Activated gamma-delta T cell treated with anti-CD3 and anti-CD28 coated beads, Interleukin-2, amount 50 U/mL, for 16 hours (primary cell): ENCODE measurements around the gene SIT1.
"Not testable (repeated sequence)": the region's sequence is repeated elsewhere in the genome, so short reads cannot be mapped to it uniquely, and the experiment has no call there.

Experiments
- DNase-seq: peaks from one replicate; pipeline ENCODE4 v3.0.0-alpha.2; 2020; ENCODE audit warnings: low read depth

Gene SIT1

DNA sequence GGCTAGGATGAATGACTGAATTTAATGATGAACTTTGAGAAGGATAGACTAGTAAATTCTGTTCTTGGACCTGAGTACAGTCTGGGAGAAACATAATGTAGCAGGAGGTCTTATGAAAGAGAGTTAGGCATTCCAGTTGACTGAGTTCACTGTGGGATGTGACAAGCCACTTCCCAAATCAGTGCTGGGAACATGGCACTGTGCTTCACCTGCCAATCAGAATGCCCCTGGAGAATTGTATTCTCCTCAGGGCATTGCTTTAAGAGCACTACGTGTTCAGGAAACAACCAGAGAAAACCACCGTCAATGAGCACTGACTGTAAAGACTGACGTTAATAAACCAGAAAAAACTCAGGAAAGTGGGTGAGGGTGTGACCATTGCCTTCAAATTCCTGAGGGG, 8.6 kb upstream of the SIT1 start:
- DNase-seq, result no peak

GRCh38 chr9:35658968-35659220, 8.2 kb upstream of the SIT1 start:
- no peak for DNase-seq

DNA sequence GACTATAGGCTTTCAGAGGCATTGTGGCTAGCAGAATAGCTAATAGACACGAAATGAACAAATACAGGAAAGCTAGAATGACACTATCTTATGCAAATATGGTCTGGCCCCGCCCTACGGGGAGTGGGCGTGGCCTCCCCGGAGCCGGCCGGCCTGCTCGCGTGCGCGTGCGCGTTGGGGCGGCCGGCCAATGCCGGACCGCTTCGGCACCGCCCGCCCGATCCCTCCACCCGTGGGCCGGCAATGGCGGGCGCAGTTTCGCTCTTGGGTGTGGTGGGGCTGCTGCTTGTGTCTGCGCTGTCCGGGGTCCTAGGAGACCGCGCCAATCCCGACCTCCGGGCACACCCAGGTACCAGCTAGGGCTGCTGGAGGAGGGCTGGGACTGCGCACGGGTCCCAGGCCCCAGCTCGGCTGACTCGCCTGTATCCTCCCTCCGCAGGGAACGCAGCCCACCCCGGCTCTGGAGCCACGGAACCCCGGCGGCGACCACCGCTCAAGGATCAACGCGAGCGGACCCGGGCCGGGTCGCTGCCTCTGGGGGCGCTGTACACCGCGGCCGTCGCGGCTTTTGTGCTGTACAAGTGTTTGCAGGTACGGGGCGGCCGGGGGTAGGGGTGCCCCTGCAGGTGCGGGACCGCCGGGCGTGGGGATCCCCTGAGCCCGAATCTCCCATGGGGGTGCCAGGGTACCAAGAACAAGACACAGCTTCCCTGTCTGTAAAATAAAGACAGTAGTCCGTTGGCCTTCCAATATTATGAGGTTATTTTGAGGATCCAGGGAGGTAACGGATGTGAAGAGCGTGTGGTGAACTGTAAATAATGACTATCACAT, 7.6 kb upstream of the SIT1 start, which contains the start of gene CCDC107:
Gene CCDC107, plus strand, starts transcription at position 156 of the 831 bp plus-strand sequence. Its CDS starts 88 bp downstream, at position 244.
- DNase-seq, result peak; percentile 74

DNA sequence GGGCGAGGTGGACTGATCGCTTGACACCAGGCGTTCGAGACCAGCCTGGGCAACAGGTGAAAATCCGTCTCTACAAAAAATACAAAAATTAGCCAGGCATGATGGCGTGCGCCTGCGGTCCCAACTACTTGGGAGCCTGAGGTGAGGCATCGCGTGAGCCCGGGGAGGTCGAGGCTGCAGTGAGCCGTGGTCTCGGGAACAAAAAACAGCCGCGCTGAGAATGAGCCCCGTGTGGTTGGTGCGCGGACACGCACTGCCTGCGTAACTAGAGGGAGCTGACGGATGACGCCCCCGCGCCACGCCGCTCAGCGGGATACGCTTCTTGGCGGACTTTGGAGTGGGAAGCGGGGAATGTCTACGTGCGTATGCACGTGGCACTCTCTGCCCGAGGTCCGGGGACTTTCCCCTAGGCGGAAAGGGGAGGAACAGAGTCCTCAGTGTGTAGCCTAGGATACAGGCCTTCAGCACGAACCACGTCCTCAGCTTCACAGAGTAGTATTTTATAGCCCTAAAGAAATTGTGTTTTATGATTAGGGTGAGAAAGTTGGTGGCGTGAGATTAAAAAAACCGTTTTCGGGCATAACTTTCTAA, 6.9 kb upstream of the SIT1 start, which contains the start of gene RMRP:
Gene RMRP, minus strand, starts transcription at position 474 of the 591 bp plus-strand sequence.
- DNase-seq, result peak; percentile 79

GRCh38 chr9:35656831-35657545, 6.3 kb upstream of the SIT1 start:
- DNase-seq, result no peak

- DNase-seq, result no peak
These were observed 5.6 kb upstream of the SIT1 start for GRCh38 chr9:35656348-35656747.

- no peak for DNase-seq
These were observed 2.9 kb upstream of the SIT1 start for GRCh38 chr9:35653611-35654010.

- no peak for DNase-seq
These were observed 2.1 kb upstream of the SIT1 start for GRCh38 chr9:35652829-35653209.

DNA sequence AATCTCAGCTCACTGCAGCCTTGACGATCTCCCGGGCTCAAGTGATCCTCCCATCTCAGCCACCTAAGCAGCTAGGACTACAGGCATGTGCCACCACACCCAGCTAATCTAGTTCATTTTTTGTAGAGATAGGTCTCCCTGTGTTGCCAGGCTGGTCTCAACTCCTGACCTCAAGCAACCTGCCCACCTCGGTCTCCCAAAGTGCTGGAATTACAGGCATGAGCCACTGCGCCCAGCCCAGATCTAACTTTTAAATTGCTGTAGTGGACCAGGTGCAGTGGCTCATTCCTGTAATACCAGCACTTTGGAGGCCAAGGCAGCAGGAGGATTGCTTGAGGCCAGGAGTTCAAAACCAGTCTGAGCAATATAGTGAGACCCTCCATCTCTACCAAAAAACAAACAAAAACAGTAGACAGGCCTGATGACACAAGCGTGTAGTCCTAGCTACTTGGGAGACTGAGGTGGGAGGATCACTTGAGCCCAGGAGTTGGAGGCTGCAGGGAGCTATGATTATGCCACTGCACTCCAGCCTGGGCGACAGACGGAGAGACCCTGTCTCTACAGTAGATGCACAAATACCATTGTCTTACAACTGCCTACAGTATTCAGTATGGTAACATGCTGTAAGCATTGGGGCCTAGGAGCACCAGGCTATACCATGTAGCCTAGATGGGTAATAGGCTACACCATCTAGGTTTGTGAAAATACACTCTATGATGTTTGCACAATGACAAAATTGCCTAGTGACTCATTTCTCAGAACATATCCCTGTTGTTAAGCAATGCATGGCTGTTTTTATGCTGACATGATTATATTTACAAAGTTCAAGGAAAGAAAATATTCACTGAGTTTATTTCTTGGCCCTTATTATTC, 1.5 kb upstream of the SIT1 start:
- DNase-seq, result no peak

- DNase-seq, result no peak
These were observed 1.0 kb downstream of the SIT1 start for GRCh38 chr9:35649431-35650340.

GRCh38 chr9:35646533-35647265, 4.0 kb downstream of the SIT1 start:
- DNase-seq, result peak; percentile 82

DNA sequence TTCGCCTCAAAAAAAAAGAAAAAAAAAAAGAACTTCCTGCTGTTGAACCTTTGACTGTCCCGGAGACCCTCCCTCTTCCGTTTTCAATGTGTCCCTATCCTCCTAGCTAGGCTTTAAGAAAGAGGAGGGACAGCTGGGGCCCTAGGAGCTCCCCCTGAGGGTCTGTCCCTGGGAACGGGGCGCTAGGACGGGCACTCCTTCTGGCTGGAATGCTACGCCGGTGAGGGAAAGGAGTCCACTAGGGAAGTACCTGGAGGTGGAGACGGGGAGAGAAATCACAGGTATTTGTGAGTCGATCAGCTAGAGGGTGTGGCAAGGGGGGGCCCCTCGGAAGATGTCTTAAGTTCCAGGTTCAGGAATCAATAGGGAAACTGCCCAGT, 4.6 kb downstream of the SIT1 start:
- DNase-seq, result no peak

DNA sequence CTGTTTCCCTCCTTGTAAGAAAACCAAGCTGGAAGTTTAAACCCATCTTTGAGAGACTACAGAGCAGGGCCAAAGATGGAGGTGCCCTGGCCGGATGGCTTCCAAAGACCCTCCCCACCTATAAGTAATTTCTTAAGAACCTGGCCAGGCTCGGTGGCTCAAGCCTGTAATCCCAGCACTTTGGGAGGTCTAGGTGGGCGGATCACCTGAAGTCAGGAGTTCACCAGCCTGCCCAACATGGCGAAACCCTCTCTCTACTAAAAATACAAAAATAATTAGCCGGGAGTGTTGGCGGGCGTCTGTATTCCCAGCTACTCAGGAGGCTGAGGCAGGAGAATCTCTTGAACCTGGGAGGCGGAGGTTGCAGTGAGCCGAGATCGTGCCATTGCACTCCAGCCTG, 5.0 kb downstream of the SIT1 start:
- not testable (repeated sequence) for DNase-seq

DNA sequence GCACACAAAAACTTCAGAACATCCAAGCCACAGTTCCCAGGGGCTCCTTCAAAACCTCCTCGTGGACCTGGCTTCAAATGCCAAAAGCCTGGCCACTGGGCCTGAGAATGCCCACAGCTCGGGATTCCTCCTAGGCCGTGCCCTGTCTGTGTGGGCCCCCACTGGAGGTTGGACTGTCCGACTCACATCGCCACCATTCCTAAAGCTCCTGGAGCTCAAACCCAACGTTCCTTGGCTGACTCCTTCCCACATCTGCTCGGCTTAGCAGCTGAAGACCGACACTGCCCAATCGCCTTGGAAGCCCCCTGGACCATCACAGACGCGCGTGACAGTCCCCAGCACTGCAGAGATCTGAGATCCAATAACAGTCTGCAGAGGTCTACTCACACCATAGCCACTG, 7.7 kb downstream of the SIT1 start:
- no peak for DNase-seq

DNA sequence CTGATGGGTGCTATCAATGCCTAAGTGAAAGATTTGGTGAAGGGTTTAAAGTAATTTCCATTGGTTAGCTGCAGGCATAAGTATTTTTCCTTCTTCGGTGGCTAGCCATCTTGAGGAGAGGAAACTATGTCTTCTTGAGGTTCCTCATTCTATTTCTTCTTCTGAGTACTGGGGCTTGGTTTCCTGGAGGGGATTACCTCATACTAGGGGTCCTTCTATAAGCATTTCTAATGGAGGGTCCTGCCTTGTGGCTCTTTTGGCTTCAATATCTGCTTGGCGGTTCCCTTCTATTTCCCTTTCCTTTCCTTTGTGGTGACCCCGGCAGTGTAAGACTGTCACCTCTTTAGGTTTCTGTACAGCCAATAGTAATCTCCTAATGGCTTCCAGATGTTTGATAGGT, 9.3 kb downstream of the SIT1 start:
- DNase-seq, result not testable (repeated sequence)

GRCh38 chr9:35640431-35640830, 10.3 kb downstream of the SIT1 start:
- not testable (repeated sequence) for DNase-seq

DNA sequence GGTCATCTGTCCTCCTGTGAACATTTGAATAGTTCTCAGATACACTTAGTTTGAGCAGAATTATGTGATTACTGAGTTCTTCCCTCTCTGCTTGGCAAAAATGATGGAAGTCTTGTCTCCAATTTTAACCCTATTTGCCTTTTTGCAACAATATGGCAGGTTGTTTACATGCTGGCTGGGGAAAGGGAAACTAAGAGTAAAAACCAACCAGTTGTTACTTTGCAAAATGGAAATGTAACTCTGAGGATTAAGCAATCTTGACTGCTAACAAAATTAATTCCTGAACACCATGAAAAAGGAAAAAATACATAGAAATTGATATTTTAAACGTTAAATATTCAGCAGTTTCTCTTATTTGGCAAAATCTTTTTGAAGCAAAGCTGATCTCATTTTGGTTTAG, 11.1 kb downstream of the SIT1 start:
- no peak for DNase-seq

DNA sequence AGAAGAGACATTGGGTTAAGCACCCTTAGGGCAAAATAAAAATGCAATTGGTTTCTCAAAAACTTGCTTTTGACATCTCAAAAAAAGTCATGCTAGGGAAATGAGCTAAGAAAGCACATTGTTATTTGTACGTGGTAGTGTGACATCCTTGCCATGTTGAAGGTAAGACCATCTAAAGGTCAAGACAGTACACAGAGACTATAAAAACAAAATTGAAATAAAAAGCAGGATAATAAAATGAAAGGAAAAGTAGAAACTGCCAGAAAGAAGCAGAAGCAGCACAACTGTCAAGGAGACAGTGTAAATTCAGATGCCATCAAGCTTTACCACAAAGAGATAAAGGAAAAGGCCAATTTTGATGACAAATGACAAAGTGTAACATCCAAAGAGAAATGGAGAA, 11.5 kb downstream of the SIT1 start:
- DNase-seq, result not testable (repeated sequence)

GRCh38 chr9:35638751-35639150, 12.0 kb downstream of the SIT1 start:
- DNase-seq, result not testable (repeated sequence)

- DNase-seq, result not testable (repeated sequence)
These were observed 13.2 kb downstream of the SIT1 start for GRCh38 chr9:35637427-35637955.
